DND-41 (cell line): ENCODE data around the gene ENDOG.

Experiments
- ATAC-seq: fragments of 200-7000 bp; cut with Tn5 transposase; 3 replicates; pipeline ENCODE4 v1.9.1; 2021; ENCODE audit warnings: low read depth; ENCODE audit not compliant: insufficient read depth
- DNase-seq: peaks from one replicate; pipeline ENCODE4 v3.0.0-alpha.2; 2020
- H2AFZ ChIP-seq: 2 replicates; pipeline ENCODE4 v1.6.0; 2012; ENCODE audit warnings: low read depth, low read length
- H3K27ac ChIP-seq: 2 replicates; pipeline ENCODE4 v1.5.1; 2012; ENCODE audit warnings: low read length, inconsistent platforms
- H3K27me3 ChIP-seq: fragments of 200-600 bp; sonication (generic); 2 replicates; pipeline ENCODE4 v1.6.0; 2012; ENCODE audit warnings: low read length, mild to moderate bottlenecking, inconsistent platforms; ENCODE audit not compliant: insufficient read depth, poor library complexity
- H3K36me3 ChIP-seq: 2 replicates; pipeline ENCODE4 v1.5.1; 2012; ENCODE audit warnings: low read length, inconsistent platforms; ENCODE audit not compliant: insufficient read depth
- H3K4me1 ChIP-seq: 2 replicates; pipeline ENCODE4 v1.5.1; 2012; ENCODE audit warnings: mild to moderate bottlenecking, low read length; ENCODE audit not compliant: insufficient read depth
- H3K4me2 ChIP-seq: 2 replicates; pipeline ENCODE4 v1.6.0; 2012; ENCODE audit warnings: mild to moderate bottlenecking, moderate library complexity, low read length, inconsistent platforms; ENCODE audit not compliant: insufficient read depth
- H3K4me3 ChIP-seq, 2 experiments: fragments of 200-600 bp in 1 of 2; shearing (Covaris generic) in 1 of 2; 2 replicates each; pipeline ENCODE4 v1.5.1; 2012 to 2016; ENCODE audit warnings: inconsistent platforms in 2 of 2, low read length in 2 of 2, mild to moderate bottlenecking in 2 of 2, low read depth in 1 of 2, moderate library complexity in 1 of 2
- H3K79me2 ChIP-seq: 2 replicates; pipeline ENCODE4 v1.6.0; 2012; ENCODE audit warnings: low read length, inconsistent platforms; ENCODE audit not compliant: insufficient read depth
- H3K9ac ChIP-seq: 2 replicates; pipeline ENCODE4 v1.6.0; 2012; ENCODE audit warnings: low read depth, mild to moderate bottlenecking, inconsistent platforms, low read length, moderate library complexity
- H3K9me3 ChIP-seq: 2 replicates; pipeline ENCODE4 v1.5.1; 2012; ENCODE audit warnings: low read length, moderate library complexity, mild to moderate bottlenecking, inconsistent platforms; ENCODE audit not compliant: insufficient read depth, severe bottlenecking
- H4K20me1 ChIP-seq: 2 replicates; pipeline ENCODE4 v1.6.0; 2012; ENCODE audit warnings: low read length; ENCODE audit not compliant: insufficient read depth
- EZH2 ChIP-seq: IDR thresholded peaks from 3 replicates; pipeline ENCODE4 v1.6.1; 2012; ENCODE audit warnings: borderline replicate concordance, low read depth, mild to moderate bottlenecking, moderate library complexity, low read length, inconsistent platforms; ENCODE audit not compliant: severe bottlenecking
- TF ChIP-seq, protein P1 (sequence below): IDR thresholded peaks from 2 replicates; pipeline ENCODE4 v1.5.1; 2012; ENCODE audit warnings: borderline replicate concordance, low read length, moderate library complexity, mild to moderate bottlenecking; ENCODE audit not compliant: poor library complexity, severe bottlenecking; ENCODE audit errors: extremely low read depth

Gene ENDOG

DNA sequence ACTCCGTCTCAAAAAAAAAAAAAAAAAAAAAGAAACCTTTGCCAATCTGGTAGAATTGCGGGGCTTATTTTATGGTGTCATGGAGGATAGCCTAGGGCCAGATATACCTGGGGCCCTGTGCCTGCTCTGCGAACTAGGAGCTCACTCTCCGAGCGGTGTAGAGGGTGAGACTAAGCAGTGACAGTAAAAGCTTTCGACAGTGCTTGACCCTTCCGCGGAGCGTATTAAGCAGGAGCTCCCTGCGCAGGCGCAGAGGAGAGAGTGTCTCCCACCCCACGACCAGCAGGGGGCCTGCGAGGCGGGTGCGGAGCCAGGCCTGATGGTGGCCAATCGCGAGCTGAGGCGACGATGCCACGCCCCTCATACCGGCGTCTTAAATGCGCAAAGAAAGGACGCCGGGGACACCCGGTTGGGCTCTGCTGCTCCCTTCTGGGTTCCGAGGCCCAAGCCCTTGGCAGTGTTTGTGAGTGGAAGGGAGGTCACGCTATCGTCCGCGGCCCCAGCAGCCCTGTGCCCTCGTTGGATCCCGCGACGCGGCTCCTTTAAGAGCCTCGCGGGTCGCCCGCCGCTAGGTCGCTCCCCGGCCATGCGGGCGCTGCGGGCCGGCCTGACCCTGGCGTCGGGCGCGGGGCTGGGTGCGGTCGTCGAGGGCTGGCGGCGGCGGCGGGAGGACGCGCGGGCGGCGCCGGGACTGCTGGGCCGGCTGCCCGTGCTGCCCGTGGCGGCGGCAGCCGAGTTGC, at the start of gene ENDOG:
TSS of gene ENDOG (plus strand) at position 402 of the 740 bp plus-strand sequence. CDS start at position 587, 185 bp downstream.
- peaks cover 29% of the 10 kb centered on the region for H3K4me1 ChIP-seq
- H3K27ac ChIP-seq = peak within 1 kb of the TSS; percentile 79
- peak within 1 kb of the TSS; percentile 99 for H2AFZ ChIP-seq
- H3K36me3 ChIP-seq = peaks cover 25% of the 10 kb centered on the region
- peak within 1 kb of the TSS; percentile 27 to 68; a peak in 3 of 4 replicates for H3K4me3 ChIP-seq
- peaks cover 6% of the 10 kb centered on the region; the same call in 1 of the 2 replicates for H3K79me2 ChIP-seq
- H4K20me1 ChIP-seq = peaks cover 6% of the 10 kb centered on the region; the same call in 1 of the 2 replicates
- TF ChIP-seq, protein P1, sequence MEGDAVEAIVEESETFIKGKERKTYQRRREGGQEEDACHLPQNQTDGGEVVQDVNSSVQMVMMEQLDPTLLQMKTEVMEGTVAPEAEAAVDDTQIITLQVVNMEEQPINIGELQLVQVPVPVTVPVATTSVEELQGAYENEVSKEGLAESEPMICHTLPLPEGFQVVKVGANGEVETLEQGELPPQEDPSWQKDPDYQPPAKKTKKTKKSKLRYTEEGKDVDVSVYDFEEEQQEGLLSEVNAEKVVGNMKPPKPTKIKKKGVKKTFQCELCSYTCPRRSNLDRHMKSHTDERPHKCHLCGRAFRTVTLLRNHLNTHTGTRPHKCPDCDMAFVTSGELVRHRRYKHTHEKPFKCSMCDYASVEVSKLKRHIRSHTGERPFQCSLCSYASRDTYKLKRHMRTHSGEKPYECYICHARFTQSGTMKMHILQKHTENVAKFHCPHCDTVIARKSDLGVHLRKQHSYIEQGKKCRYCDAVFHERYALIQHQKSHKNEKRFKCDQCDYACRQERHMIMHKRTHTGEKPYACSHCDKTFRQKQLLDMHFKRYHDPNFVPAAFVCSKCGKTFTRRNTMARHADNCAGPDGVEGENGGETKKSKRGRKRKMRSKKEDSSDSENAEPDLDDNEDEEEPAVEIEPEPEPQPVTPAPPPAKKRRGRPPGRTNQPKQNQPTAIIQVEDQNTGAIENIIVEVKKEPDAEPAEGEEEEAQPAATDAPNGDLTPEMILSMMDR = peak; percentile 94
- TF ChIP-seq EZH2 = no peak
- no peaks in the 10 kb centered on the region for H3K27me3 ChIP-seq
- peak within 1 kb of the TSS; percentile 70 for H3K9ac ChIP-seq
- H3K9me3 ChIP-seq = no peaks in the 10 kb centered on the region
- peak; percentile 90 for ATAC-seq
- peak within 1 kb of the TSS; percentile 95 for H3K4me2 ChIP-seq
- peak; percentile 96 for DNase-seq

DNA sequence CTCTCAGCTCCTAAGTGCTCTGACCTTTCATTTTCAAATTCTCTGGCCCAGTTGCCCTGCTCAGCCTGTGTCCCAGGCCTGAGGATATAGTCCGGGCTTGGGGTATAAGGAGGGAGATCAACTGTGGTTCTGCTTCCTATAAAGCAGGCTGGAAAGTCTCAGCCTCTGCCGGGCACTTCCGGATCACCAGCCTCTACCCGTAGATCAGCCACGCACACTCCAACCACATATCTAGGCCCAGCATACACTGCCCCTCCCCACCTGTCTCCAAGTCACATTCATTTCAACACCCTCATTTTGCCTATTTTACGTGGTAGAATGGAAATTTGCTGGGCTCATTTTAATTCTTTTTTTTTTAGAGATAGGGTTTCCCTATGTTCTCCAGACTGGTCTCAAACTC, 49.7 kb upstream of the ENDOG start:
- DNase-seq (no peak), ATAC-seq (no peak)
- Histone ChIP-seq H3K9me3 (no peaks in the 10 kb centered on the region), H3K79me2 (peaks cover 38% of the 10 kb centered on the region), H3K4me3 (no peak overlapping the region), H3K4me2 (no peak overlapping the region), H3K27me3 (no peaks in the 10 kb centered on the region), H3K36me3 (peaks cover 11% of the 10 kb centered on the region), H3K9ac (0 out of 2 replicates have a peak overlapping the region, but pooled peaks have one; percentile 18), H3K27ac (no peak overlapping the region), H3K4me1 (peaks cover 25% of the 10 kb centered on the region), H4K20me1 (no peaks in the 10 kb centered on the region), H2AFZ (no peak overlapping the region)
- TF ChIP-seq, protein P1 = no peak
- no peak for TF ChIP-seq EZH2

DNA sequence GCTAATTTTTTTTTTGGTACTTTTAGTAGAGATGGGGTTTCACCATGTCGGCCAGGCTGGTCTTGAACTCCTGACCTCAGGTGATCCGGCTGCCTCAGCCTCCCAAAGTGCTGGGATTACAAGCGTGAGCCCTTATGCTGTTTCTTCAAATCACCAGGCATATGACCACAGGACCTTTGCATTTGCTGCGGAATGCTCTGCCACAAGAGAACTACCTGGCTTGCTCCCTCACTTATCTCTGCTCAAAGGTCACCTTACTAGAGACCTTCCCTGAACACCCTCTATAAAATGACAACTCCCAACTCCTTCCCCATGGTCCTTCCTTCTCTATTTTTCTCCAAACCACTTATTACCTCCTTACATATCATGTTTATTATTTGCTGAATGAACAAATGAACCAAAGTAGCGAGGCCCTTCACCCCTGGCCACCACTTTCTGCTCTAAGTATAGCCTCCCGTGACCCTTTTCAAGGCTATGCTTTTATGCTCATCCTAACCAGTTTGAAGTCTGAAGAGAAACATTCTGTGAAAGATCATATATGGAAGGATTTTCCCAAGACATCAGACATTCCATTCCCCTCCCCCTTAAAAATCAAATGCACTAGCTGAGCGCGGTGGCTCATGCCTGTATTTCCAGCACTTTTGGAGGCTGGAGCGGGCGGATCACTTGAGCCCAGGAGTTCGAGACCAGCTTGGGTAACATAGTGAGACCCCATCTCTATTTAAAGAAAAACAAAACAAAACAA, 47.8 kb upstream of the ENDOG start:
- H4K20me1 ChIP-seq = no peaks in the 10 kb centered on the region
- H3K79me2 ChIP-seq = peaks cover 36% of the 10 kb centered on the region
- no peaks in the 10 kb centered on the region for H3K9me3 ChIP-seq
- no peak for DNase-seq
- no peak for ATAC-seq
- H3K27ac ChIP-seq = peak overlapping the region; percentile 82; the same call in 1 of the 2 replicates
- no peaks in the 10 kb centered on the region for H3K27me3 ChIP-seq
- TF ChIP-seq, protein P1 = no peak
- no peak for TF ChIP-seq EZH2
- peak overlapping the region; percentile 97 for H3K4me2 ChIP-seq
- peaks cover 11% of the 10 kb centered on the region for H3K36me3 ChIP-seq
- H3K4me1 ChIP-seq = peaks cover 25% of the 10 kb centered on the region
- peak overlapping the region; percentile 82 for H3K9ac ChIP-seq
- H3K4me3 ChIP-seq = peak overlapping the region; percentile 95 to 99
- H2AFZ ChIP-seq = no peak overlapping the region
